ENCODE measurements around the gene RAB11FIP4. TPM values are rescaled to one million over a fixed set of nuclear protein-coding genes. Genes with fewer than 3 reads are reported as not detected.

RAB11FIP4 gene
- total RNA-seq, 1 donor, result 0.72 TPM

DNA sequence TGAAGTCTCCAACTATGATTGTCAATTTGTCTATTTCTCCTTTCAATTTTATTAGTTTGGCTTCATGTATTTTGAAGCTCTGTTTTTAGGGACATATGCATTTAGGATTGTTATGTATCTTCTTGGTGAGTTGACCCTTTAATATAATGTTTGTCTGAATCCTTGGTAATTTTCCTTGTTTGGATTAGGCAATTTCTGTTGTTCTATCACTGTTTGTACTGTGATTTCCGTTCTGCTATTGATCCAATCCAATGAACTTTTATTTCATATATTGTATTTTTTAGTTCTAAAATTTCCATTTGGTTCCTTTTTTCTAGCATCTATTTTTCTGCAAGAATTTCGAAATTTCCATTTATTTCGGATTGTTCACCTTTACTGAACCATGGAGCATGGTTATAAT lies 31.0 kb downstream of the RAB11FIP4 start:
- no peaks in the 10 kb centered on the region for H3K4me1 ChIP-seq (ENCODE audit: insufficient read depth, low read length)
- H3K4me2 ChIP-seq (ENCODE audit: insufficient read depth, low read length), result no peak overlapping the region
- no peak overlapping the region for H2AFZ ChIP-seq (ENCODE audit: low read length)
- no peaks in the 10 kb centered on the region for H3K9me3 ChIP-seq (ENCODE audit: low read depth, low read length)
- H3K79me2 ChIP-seq (ENCODE audit: insufficient read depth, low read length), result no peaks in the 10 kb centered on the region
- H3K27ac ChIP-seq (ENCODE audit: low read depth, low read length), result no peak overlapping the region
- DNase-seq (ENCODE audit: insufficient read length, low spot score, missing footprints), result no peak
- no peaks in the 10 kb centered on the region for H3K36me3 ChIP-seq (ENCODE audit: insufficient read depth, low read length)
- no peaks in the 10 kb centered on the region for H4K20me1 ChIP-seq (ENCODE audit: insufficient read depth, low read length)
- TF ChIP-seq, protein P1, sequence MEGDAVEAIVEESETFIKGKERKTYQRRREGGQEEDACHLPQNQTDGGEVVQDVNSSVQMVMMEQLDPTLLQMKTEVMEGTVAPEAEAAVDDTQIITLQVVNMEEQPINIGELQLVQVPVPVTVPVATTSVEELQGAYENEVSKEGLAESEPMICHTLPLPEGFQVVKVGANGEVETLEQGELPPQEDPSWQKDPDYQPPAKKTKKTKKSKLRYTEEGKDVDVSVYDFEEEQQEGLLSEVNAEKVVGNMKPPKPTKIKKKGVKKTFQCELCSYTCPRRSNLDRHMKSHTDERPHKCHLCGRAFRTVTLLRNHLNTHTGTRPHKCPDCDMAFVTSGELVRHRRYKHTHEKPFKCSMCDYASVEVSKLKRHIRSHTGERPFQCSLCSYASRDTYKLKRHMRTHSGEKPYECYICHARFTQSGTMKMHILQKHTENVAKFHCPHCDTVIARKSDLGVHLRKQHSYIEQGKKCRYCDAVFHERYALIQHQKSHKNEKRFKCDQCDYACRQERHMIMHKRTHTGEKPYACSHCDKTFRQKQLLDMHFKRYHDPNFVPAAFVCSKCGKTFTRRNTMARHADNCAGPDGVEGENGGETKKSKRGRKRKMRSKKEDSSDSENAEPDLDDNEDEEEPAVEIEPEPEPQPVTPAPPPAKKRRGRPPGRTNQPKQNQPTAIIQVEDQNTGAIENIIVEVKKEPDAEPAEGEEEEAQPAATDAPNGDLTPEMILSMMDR (IDR thresholded peaks at IDR 0.05; ENCODE audit: extremely low read depth, low read depth, low read length), result no peak
- no peak overlapping the region for H3K4me3 ChIP-seq (ENCODE audit: insufficient read depth, low read length)
- peaks cover 20% of the 10 kb centered on the region for H3K27me3 ChIP-seq (ENCODE audit: insufficient read depth, low read length)

DNA sequence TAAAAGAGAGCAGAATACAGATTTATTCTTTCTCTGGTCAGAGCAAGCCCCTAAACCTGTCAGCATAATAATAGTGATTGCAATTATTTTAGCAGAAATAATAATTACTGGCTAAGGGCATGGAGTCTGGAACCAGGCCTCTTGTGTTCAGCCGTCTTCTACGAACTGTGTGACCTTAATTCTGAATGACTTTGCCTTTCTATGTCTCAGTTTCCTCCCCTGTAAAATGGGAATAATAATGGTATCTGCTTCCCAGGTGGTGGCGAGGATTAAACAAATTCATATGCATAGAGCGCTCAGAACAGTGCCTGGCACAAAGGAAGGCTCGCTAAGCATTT lies 33.4 kb downstream of the RAB11FIP4 start:
- no peak overlapping the region for H2AFZ ChIP-seq (ENCODE audit: low read length)
- H3K27me3 ChIP-seq (ENCODE audit: insufficient read depth, low read length), result peaks cover 32% of the 10 kb centered on the region

DNA sequence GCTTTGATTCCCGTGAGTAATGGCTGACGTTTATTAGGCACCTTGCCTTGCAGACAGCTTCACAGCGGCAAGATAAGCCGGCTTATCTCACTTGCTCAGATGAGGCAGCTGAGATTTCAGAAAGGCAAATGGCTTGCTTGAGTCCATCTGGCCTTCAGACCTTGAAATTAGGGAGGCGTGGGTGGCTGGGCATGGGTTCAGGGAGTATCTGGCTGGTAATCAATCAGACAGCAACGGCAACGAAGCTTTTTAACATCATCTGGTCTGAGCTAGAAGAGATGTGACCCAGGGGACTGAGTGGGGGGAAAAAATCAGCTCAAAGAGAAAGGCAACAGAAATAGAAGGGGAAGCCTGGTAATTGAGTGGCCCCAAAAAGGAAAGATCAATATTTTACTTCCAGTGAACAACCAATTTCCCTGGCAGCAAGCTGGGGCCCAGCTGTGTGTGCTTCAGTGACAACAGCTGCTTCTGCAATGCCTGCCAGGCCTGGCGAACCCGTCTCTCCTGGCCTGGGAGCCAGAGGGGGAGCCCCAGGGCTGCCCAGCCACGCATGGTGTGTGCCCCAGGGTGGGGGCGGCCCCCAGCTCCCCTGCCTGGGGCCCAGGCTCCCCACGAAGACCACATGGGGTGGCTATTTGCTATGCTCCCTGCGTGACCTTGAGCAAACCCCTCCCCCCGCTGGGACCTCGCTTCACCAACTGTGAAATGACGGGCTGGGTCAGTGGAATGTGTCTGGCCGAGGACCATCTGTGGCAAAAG lies 34.0 kb downstream of the RAB11FIP4 start:
- Histone ChIP-seq H3K4me1 (ENCODE audit: insufficient read depth, low read length) (no peaks in the 10 kb centered on the region), H2AFZ (ENCODE audit: low read length) (no peak overlapping the region), H3K4me2 (ENCODE audit: insufficient read depth, low read length) (no peak overlapping the region), H4K20me1 (ENCODE audit: insufficient read depth, low read length) (no peaks in the 10 kb centered on the region), H3K4me3 (ENCODE audit: insufficient read depth, low read length) (no peak overlapping the region), H3K36me3 (ENCODE audit: insufficient read depth, low read length) (no peaks in the 10 kb centered on the region), H3K9me3 (ENCODE audit: low read depth, low read length) (no peaks in the 10 kb centered on the region), H3K27ac (ENCODE audit: low read depth, low read length) (no peak overlapping the region), H3K27me3 (ENCODE audit: insufficient read depth, low read length) (peaks cover 33% of the 10 kb centered on the region), H3K79me2 (ENCODE audit: insufficient read depth, low read length) (no peaks in the 10 kb centered on the region)
- TF ChIP-seq, protein P1 (IDR thresholded peaks at IDR 0.05; ENCODE audit: extremely low read depth, low read depth, low read length), result no peak
- peak; percentile 29 for DNase-seq (ENCODE audit: insufficient read length, low spot score, missing footprints)

More for the DNA sequence above, 33.4 kb downstream of the RAB11FIP4 start:
- H3K9me3 ChIP-seq (ENCODE audit: low read depth, low read length), result no peaks in the 10 kb centered on the region
- no peaks in the 10 kb centered on the region for H4K20me1 ChIP-seq (ENCODE audit: insufficient read depth, low read length)
- no peaks in the 10 kb centered on the region for H3K36me3 ChIP-seq (ENCODE audit: insufficient read depth, low read length)
- no peak for DNase-seq (ENCODE audit: insufficient read length, low spot score, missing footprints)
- no peaks in the 10 kb centered on the region for H3K79me2 ChIP-seq (ENCODE audit: insufficient read depth, low read length)
- TF ChIP-seq, protein P1 (IDR thresholded peaks at IDR 0.05; ENCODE audit: extremely low read depth, low read depth, low read length), result no peak
- no peak overlapping the region for H3K4me3 ChIP-seq (ENCODE audit: insufficient read depth, low read length)
- no peaks in the 10 kb centered on the region for H3K4me1 ChIP-seq (ENCODE audit: insufficient read depth, low read length)
- H3K27ac ChIP-seq (ENCODE audit: low read depth, low read length), result no peak overlapping the region
- H3K4me2 ChIP-seq (ENCODE audit: insufficient read depth, low read length), result no peak overlapping the region

DNA sequence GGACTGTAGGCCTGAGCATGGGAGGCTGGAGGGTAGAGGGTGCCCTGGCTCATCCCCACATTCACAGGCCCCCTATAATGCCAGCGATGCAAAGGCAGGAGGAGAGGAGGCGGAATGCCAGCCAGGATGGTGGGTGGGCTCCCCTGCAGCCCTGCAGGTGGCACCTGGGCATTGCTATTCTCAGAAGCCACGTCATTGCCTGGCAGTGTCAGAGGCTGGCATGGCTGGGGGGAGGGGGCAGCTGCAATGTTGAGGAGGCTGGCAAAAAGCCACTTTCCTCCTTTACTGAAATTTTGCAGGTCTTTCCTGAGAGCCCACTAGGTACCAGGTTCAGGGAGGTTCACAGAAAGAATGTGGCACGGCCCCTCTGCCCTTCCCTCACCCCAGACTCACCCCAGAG lies 36.2 kb downstream of the RAB11FIP4 start:
- TF ChIP-seq, protein P1 (IDR thresholded peaks at IDR 0.05; ENCODE audit: extremely low read depth, low read depth, low read length), result no peak
- H2AFZ ChIP-seq (ENCODE audit: low read length), result no peak overlapping the region
- no peak overlapping the region for H3K27ac ChIP-seq (ENCODE audit: low read depth, low read length)
- peaks cover 48% of the 10 kb centered on the region for H3K27me3 ChIP-seq (ENCODE audit: insufficient read depth, low read length)
- H3K4me3 ChIP-seq (ENCODE audit: insufficient read depth, low read length), result no peak overlapping the region
- H3K9me3 ChIP-seq (ENCODE audit: low read depth, low read length), result no peaks in the 10 kb centered on the region
- no peak overlapping the region for H3K4me2 ChIP-seq (ENCODE audit: insufficient read depth, low read length)
- H3K36me3 ChIP-seq (ENCODE audit: insufficient read depth, low read length), result no peaks in the 10 kb centered on the region
- H3K4me1 ChIP-seq (ENCODE audit: insufficient read depth, low read length), result no peaks in the 10 kb centered on the region
- no peaks in the 10 kb centered on the region for H3K79me2 ChIP-seq (ENCODE audit: insufficient read depth, low read length)
- H4K20me1 ChIP-seq (ENCODE audit: insufficient read depth, low read length), result no peaks in the 10 kb centered on the region
- peak; percentile 32 for DNase-seq (ENCODE audit: insufficient read length, low spot score, missing footprints)

Measured in osteoblast (primary cell).